A549 (cell line): ENCODE measurements around the gene ZBTB49. TPM values are rescaled to one million over a fixed set of nuclear protein-coding genes. Genes with fewer than 3 reads are reported as not detected.

Source experiments
- ATAC-seq, 2 experiments: fragments of 200-7000 bp in 1 of 2; fragments of >200 bp in 1 of 2; cut with Nextera tagmentation in 1 of 2; cut with Tn5 transposase in 1 of 2; 3 replicates each; pipeline versions ENCODE4 v1.8.0 to v1.9.1; 2018 to 2020; ENCODE audit warnings: mild to moderate bottlenecking in 1 of 2, moderate library complexity in 1 of 2
- CTCF ChIA-PET: fragments of 300-600 bp; sonication (Branson Sonifier 250); formaldehyde crosslinking; extraction: SDS; loops from one replicate; lab custom pipeline; 2021; ENCODE audit warnings: antibody characterized with exemption, inconsistent platforms; lab: Yijun Ruan, JAX
- POLR2A ChIA-PET: fragments of 350-600 bp; formaldehyde crosslinking; extraction: SDS; loops from one replicate; lab custom pipeline; 2021; ENCODE audit warnings: antibody characterized with exemption, inconsistent platforms; lab: Yijun Ruan, JAX
- DNase-seq, 2 experiments: peaks; one replicate each; pipeline versions ENCODE4 v3.0.0 to v3.0.0-alpha.2; 2011 to 2016; ENCODE audit warnings: low read depth in 1 of 2, low spot score in 1 of 2
- FAIRE-seq: peaks from 2 replicates; lab custom pipeline; 2011; peaks lifted over from hg19 to GRCh38; lab: Jason Lieb, UNC
- H3K27ac ChIP-seq, 2 experiments: fragments of >200 bp; sonication (Bioruptor Twin); formaldehyde crosslinking; 3 replicates each; pipeline ENCODE4 v1.5.1; 2016 to 2017
- H3K4me1 ChIP-seq: fragments of >200 bp; sonication (Bioruptor Twin); formaldehyde crosslinking; 3 replicates; pipeline ENCODE4 v1.6.1; 2016
- H3K4me2 ChIP-seq: fragments of >200 bp; sonication (Bioruptor Twin); formaldehyde crosslinking; 3 replicates; pipeline ENCODE4 v1.6.1; 2016
- H3K4me3 ChIP-seq: fragments of >200 bp; sonication (Bioruptor Twin); formaldehyde crosslinking; 3 replicates; pipeline ENCODE4 v1.5.1; 2016
- H3K9me3 ChIP-seq: fragments of >200 bp; sonication (Bioruptor Twin); formaldehyde crosslinking; 3 replicates; pipeline ENCODE4 v1.6.1; 2016
- ATOH8 ChIP-seq: fragments of 250-450 bp; sonication (Bioruptor Pico); IDR thresholded peaks from 2 replicates; pipeline ENCODE4 v1.5.0; 2020; ENCODE audit warnings: low read depth, mild to moderate bottlenecking, moderate library complexity
- CHD4 ChIP-seq: fragments of 200-600 bp; sonication (generic); IDR thresholded peaks from 2 replicates; pipeline ENCODE4 v1.6.1; 2016; ENCODE audit warnings: antibody characterized with exemption, mild to moderate bottlenecking, borderline replicate concordance
- EHF ChIP-seq: fragments of 250-450 bp; sonication (Bioruptor Pico); IDR thresholded peaks from 2 replicates; pipeline ENCODE4 v1.5.0; 2020; ENCODE audit warnings: mild to moderate bottlenecking
- FOXS1 ChIP-seq: fragments of 250-450 bp; sonication (Bioruptor Pico); IDR thresholded peaks from 2 replicates; pipeline ENCODE4 v1.5.0; 2020; ENCODE audit warnings: mild to moderate bottlenecking, moderate library complexity
- HOXB13 ChIP-seq: fragments of 250-450 bp; sonication (Bioruptor Pico); IDR thresholded peaks from 2 replicates; pipeline ENCODE4 v1.5.0; 2020; ENCODE audit warnings: low read depth, mild to moderate bottlenecking, moderate library complexity
- HOXB5 ChIP-seq: fragments of 250-450 bp; sonication (Bioruptor Pico); IDR thresholded peaks from 2 replicates; pipeline ENCODE4 v1.5.0; 2020; ENCODE audit warnings: mild to moderate bottlenecking, moderate library complexity
- JUN ChIP-seq, 2 experiments: fragments of >200 bp; sonication (Bioruptor Twin); formaldehyde crosslinking; IDR thresholded peaks; 2 replicates in 1 of 2; 3 replicates in 1 of 2; pipeline ENCODE4 v1.6.1; 2016 to 2017
- JUNB ChIP-seq: fragments of >200 bp; sonication (Bioruptor Twin); formaldehyde crosslinking; IDR thresholded peaks from 2 replicates; pipeline ENCODE4 v1.6.1; 2016
- KDM1A ChIP-seq: fragments of 200-600 bp; sonication (generic); IDR thresholded peaks from 2 replicates; pipeline ENCODE4 v1.6.1; 2016; ENCODE audit warnings: low read depth, mild to moderate bottlenecking
- KDM5A ChIP-seq: fragments of 200-600 bp; sonication (generic); IDR thresholded peaks from 2 replicates; pipeline ENCODE4 v1.6.1; 2016; ENCODE audit warnings: antibody characterized with exemption, mild to moderate bottlenecking
- MAFK ChIP-seq: fragments of 450-650 bp; IDR thresholded peaks from 2 replicates; pipeline ENCODE4 v1.6.1; 2014; ENCODE audit not compliant: partially characterized antibody
- MAZ ChIP-seq: fragments of 150-350 bp; IDR thresholded peaks from 2 replicates; pipeline ENCODE4 v1.6.1; 2014; ENCODE audit warnings: antibody characterized with exemption, low read depth, low read length, borderline replicate concordance
- NFE2L2 ChIP-seq: fragments of 150-350 bp; conservative IDR thresholded peaks from 2 replicates; pipeline ENCODE4 v1.6.1; 2014; ENCODE audit warnings: low read length
- NPAS2 ChIP-seq: fragments of 250-450 bp; sonication (Bioruptor Pico); IDR thresholded peaks from 2 replicates; pipeline ENCODE4 v1.8.0; 2022; ENCODE audit warnings: mild to moderate bottlenecking, moderate library complexity, borderline replicate concordance
- NR3C1 ChIP-seq: fragments of >200 bp; sonication (Bioruptor Twin); formaldehyde crosslinking; IDR thresholded peaks from 3 replicates; pipeline ENCODE4 v1.6.1; 2017
- PHF8 ChIP-seq: fragments of 200-600 bp; sonication (generic); IDR thresholded peaks from 2 replicates; pipeline ENCODE4 v1.6.1; 2016; ENCODE audit warnings: low read depth, mild to moderate bottlenecking, antibody characterized with exemption, moderate library complexity, borderline replicate concordance
- RAD21 ChIP-seq, 2 experiments: fragments of >200 bp in 1 of 2; sonication (Bioruptor Twin) in 1 of 2; formaldehyde crosslinking in 1 of 2; IDR thresholded peaks in 1 of 2; conservative IDR thresholded peaks in 1 of 2; 2 replicates in 1 of 2; 3 replicates in 1 of 2; pipeline ENCODE4 v1.6.1; 2012 to 2018; ENCODE audit warnings: inconsistent platforms in 1 of 2
- RFX5 ChIP-seq: fragments of 450-650 bp; IDR thresholded peaks from 2 replicates; pipeline ENCODE4 v1.7.1; 2014; ENCODE audit warnings: antibody characterized with exemption, mild to moderate bottlenecking, moderate library complexity
- RNF2 ChIP-seq: fragments of 200-600 bp; sonication (generic); IDR thresholded peaks from 2 replicates; pipeline ENCODE4 v1.6.1; 2016; ENCODE audit warnings: low read depth, mild to moderate bottlenecking, antibody characterized with exemption, moderate library complexity, borderline replicate concordance
- TP53 ChIP-seq: fragments of 250-450 bp; sonication (Bioruptor Pico); IDR thresholded peaks from 2 replicates; pipeline ENCODE4 v1.5.0; 2021; ENCODE audit warnings: mild to moderate bottlenecking, moderate library complexity
- ZC3H11A ChIP-seq: fragments of 450-650 bp; IDR thresholded peaks from 2 replicates; pipeline ENCODE4 v1.6.1; 2014; ENCODE audit warnings: antibody characterized with exemption, mild to moderate bottlenecking
- ZFP36 ChIP-seq: fragments of 450-650 bp; IDR thresholded peaks from 2 replicates; pipeline ENCODE4 v1.6.1; 2014; ENCODE audit warnings: borderline replicate concordance; ENCODE audit not compliant: partially characterized antibody
- ZNF302 ChIP-seq: fragments of 250-450 bp; sonication (Bioruptor Pico); IDR thresholded peaks from 2 replicates; pipeline ENCODE4 v1.9.0; 2021; ENCODE audit warnings: inconsistent platforms, mild to moderate bottlenecking, moderate library complexity
- WGBS: methylation state at CpG from one replicate; pipeline ENCODE4 v1.1.6; 2017; ENCODE audit errors: missing lambda C conversion rate; 5-methylcytosine and 5-hydroxymethylcytosine counted together
- polyA plus RNA-seq, 4 experiments: library from polyadenylated mRNA; depleted of rRNA in 3 of 4; stranded (reverse); fragments of >200 nt; fragmentation: RNase III in 1 of 4; extraction: RNeasy Plus Mini Kit Qiagen cat#74134 plus additional on column Dnase treatment in 1 of 4; gene quantifications; 2 replicates in 3 of 4; 3 replicates in 1 of 4; pipeline ENCODE4 v1.2.3, GENCODE V29; 2011 to 2017
- TF ChIP-seq, protein P1 (sequence below): fragments of 250-450 bp; sonication (Bioruptor Pico); IDR thresholded peaks from 2 replicates; pipeline ENCODE4 v1.5.0; 2021; ENCODE audit warnings: mild to moderate bottlenecking, moderate library complexity, borderline replicate concordance
- TF ChIP-seq, protein P2 (sequence below): IDR thresholded peaks from 2 replicates; pipeline ENCODE4 v1.6.1; 2012; ENCODE audit warnings: low read depth, borderline replicate concordance
- TF ChIP-seq, protein P3 (sequence below): fragments of >200 bp; sonication (Bioruptor Twin); formaldehyde crosslinking; IDR thresholded peaks from 2 replicates; pipeline ENCODE4 v1.6.1; 2016

ZBTB49 gene
- polyA plus RNA-seq, 2 of the 4 experiments (the other 2 are of a cell fraction), result 1.9 to 3.1 TPM

GRCh38 chr4:4349867-4350266, 59.8 kb downstream of the ZBTB49 start:
- 29% methylated on average over 3 of the region's 3 CpGs for WGBS
- Histone ChIP-seq H3K27ac (no peak overlapping the region), H3K4me1 (no peaks in the 10 kb centered on the region), H3K4me2 (no peak overlapping the region), H3K4me3 (no peak overlapping the region), H3K9me3 (no peaks in the 10 kb centered on the region)
- DNase-seq (no peak), ATAC-seq (no peak), FAIRE-seq (no peak)
- POLR2A ChIA-PET, result no interaction called here
- CTCF ChIA-PET, result interaction anchor here (1.3 kb wide), 1 partner anchor 15 kb away, joined by 3 read pairs; no protein-coding TSS in a partner anchor
- TF ChIP-seq MAZ (no peak), RAD21 (conservative IDR thresholded peaks at IDR 0.05 in 1 of 2, IDR thresholded peaks at IDR 0.05 in 1 of 2) (no peak)

- Histone ChIP-seq H3K27ac (no peak overlapping the region), H3K4me3 (no peak overlapping the region), H3K4me2 (no peak overlapping the region), H3K4me1 (no peaks in the 10 kb centered on the region), H3K9me3 (no peaks in the 10 kb centered on the region)
- DNase-seq, result no peak
- FAIRE-seq, result no peak
- CTCF ChIA-PET, result no interaction called here
- POLR2A ChIA-PET, result no interaction called here
- 34% methylated on average over 4 of the region's 4 CpGs for WGBS
- TF ChIP-seq ZNF302 (no peak), MAZ (no peak), RFX5 (no peak), KDM5A (no peak), TP53 (CRISPR knock-in tag) (no peak), RNF2 (no peak), HOXB13 (CRISPR knock-in tag) (no peak), RAD21 (conservative IDR thresholded peaks at IDR 0.05 in 1 of 2, IDR thresholded peaks at IDR 0.05 in 1 of 2) (no peak), CHD4 (no peak), ATOH8 (no peak), NFE2L2 (no peak), NPAS2 (CRISPR knock-in tag) (no peak), JUNB (no peak), ZFP36 (no peak), ZC3H11A (no peak), KDM1A (no peak), EHF (no peak)
- TF ChIP-seq, protein P1, sequence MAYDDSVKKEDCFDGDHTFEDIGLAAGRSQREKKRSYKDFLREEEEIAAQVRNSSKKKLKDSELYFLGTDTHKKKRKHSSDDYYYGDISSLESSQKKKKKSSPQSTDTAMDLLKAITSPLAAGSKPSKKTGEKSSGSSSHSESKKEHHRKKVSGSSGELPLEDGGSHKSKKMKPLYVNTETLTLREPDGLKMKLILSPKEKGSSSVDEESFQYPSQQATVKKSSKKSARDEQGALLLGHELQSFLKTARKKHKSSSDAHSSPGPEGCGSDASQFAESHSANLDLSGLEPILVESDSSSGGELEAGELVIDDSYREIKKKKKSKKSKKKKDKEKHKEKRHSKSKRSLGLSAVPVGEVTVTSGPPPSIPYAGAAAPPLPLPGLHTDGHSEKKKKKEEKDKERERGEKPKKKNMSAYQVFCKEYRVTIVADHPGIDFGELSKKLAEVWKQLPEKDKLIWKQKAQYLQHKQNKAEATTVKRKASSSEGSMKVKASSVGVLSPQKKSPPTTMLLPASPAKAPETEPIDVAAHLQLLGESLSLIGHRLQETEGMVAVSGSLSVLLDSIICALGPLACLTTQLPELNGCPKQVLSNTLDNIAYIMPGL (CRISPR knock-in tag), result no peak
- TF ChIP-seq, protein P2, sequence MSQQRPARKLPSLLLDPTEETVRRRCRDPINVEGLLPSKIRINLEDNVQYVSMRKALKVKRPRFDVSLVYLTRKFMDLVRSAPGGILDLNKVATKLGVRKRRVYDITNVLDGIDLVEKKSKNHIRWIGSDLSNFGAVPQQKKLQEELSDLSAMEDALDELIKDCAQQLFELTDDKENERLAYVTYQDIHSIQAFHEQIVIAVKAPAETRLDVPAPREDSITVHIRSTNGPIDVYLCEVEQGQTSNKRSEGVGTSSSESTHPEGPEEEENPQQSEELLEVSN, result no peak
- TF ChIP-seq, protein P3, sequence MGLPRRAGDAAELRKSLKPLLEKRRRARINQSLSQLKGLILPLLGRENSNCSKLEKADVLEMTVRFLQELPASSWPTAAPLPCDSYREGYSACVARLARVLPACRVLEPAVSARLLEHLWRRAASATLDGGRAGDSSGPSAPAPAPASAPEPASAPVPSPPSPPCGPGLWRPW, result no peak
- ATAC-seq, result no peak
Measured at GRCh38 chr4:4350909-4351308, 60.9 kb downstream of the ZBTB49 start.

- DNase-seq, result no peak
- Histone ChIP-seq H3K4me2 (no peak overlapping the region), H3K9me3 (no peaks in the 10 kb centered on the region), H3K4me1 (no peaks in the 10 kb centered on the region), H3K4me3 (no peak overlapping the region), H3K27ac (no peak overlapping the region)
- FAIRE-seq, result no peak
- ChIA-PET POLR2A (no interaction called here), CTCF (no interaction called here)
- 9% methylated on average over 1 of the region's 1 CpG for WGBS
- TF ChIP-seq PHF8 (no peak), CHD4 (no peak), MAFK (no peak), EHF (no peak), JUN (IDR thresholded peaks at IDR 0.05) (no peak), HOXB5 (no peak), NR3C1 (no peak), FOXS1 (CRISPR knock-in tag) (no peak)
- no peak for ATAC-seq
Measured at GRCh38 chr4:4355302-4355701, 65.3 kb downstream of the ZBTB49 start.
